Measurements from ENCODE around the gene LYPD8.

DNA sequence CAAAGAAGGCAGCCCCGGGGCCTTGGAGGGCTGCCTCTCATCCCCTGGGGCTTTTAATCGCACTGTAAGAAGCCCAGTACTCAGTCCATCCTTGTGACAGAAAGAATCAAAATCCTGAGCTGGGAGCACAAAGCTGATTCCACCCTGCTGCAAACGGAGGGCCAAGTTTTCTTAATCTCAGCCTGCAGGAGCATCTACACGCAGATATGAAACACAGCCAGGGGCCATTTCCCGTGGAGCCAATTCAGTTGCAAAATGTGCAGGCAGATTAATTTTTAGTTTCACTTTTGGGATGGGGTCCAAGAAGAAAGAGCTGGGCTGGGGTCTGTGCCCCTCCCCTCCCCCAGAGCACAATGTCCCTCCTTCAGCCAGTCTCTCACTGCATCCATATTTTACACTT lies 4.4 kb downstream of the LYPD8 start:
- TF ChIP-seq, protein P1, sequence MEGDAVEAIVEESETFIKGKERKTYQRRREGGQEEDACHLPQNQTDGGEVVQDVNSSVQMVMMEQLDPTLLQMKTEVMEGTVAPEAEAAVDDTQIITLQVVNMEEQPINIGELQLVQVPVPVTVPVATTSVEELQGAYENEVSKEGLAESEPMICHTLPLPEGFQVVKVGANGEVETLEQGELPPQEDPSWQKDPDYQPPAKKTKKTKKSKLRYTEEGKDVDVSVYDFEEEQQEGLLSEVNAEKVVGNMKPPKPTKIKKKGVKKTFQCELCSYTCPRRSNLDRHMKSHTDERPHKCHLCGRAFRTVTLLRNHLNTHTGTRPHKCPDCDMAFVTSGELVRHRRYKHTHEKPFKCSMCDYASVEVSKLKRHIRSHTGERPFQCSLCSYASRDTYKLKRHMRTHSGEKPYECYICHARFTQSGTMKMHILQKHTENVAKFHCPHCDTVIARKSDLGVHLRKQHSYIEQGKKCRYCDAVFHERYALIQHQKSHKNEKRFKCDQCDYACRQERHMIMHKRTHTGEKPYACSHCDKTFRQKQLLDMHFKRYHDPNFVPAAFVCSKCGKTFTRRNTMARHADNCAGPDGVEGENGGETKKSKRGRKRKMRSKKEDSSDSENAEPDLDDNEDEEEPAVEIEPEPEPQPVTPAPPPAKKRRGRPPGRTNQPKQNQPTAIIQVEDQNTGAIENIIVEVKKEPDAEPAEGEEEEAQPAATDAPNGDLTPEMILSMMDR (IDR thresholded peaks at IDR 0.05 in 4 of 5, conservative IDR thresholded peaks at IDR 0.05 in 1 of 5): no peak
- no peak for TF ChIP-seq POLR2A (IDR thresholded peaks at IDR 0.05)
